RPMI7951 (cell line): ENCODE measurements around the gene TBC1D3G. TPM values are rescaled to one million over a fixed set of nuclear protein-coding genes. Genes with fewer than 3 reads are reported as not detected.
"Not testable (repeated sequence)": the region's sequence is repeated elsewhere in the genome, so short reads cannot be mapped to it uniquely, and the experiment has no call there.

Source experiments
- DNase-seq: peaks from one replicate; pipeline ENCODE4 v3.0.0-alpha.2; 2012; ENCODE audit warnings: low read depth
- total RNA-seq: library from RNA; depleted of rRNA; stranded (reverse); fragments of >200 nt; shearing (Covaris generic); gene quantifications from 2 replicates; pipeline ENCODE4 v1.2.3, GENCODE V29; 2014; rRNA removed

Gene TBC1D3G
- total RNA-seq = not detected in 2 replicates

DNA sequence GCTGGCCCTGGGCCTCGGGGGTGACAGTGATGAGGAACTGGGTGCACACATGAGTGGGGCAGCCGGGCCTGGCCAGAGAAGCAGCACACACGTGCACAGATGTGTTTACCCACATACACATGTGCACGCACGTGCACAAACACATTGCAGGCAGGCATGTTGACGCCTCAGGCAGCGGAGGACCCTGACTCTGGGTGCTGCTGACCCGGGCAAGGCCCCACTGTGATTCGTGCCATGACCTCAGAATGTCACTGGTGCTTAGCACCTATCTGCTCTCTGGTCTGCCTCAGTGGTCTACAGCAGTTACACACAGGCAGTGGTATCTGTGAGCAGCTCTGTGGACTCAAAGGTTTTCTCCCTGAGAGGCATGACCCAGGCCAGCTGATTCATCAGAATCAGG lies at the start of gene TBC1D3G:
TBC1D3G (plus strand) TSS at position 301 of the 400 bp plus-strand sequence. CDS start 1,528 bp downstream, outside the sequence.
- not testable (repeated sequence) for DNase-seq

DNA sequence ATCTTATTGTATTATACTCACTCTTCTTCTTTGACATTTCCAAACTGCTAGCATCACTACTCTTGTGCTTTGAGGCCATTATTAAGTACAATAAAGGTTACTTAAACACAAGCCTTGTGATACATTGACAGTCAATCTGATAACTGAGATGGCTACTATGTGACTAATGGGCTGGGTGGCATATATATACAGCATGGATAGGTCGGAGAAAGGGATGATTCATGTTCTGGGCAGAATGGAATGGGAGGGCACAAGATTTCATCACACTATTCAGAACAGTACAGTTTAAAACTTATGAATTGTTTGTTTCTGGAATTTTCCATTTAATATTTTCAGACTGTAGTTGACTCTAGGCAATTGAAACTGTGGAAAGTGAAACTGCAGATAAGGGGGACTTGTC lies 40.4 kb upstream of the TBC1D3G start:
- not testable (repeated sequence) for DNase-seq

DNA sequence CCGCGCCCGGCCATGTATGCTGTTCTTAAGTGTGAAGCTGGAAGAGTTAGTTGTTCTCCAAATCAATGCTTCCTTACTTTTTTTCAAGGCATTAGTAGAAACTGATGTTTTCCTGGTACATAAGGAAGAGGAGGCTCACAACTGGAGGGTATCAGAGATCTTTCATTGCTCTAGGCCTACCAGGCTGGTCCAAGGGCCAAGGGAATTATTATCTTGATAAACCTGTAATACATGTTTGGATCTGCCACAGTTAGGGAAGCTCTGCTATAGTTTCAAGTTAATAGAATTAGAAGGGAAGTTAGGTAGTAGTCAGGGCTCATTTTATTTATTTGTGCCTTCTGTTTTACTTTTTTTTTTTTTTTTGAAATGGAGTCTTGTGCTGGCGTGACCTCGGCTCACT lies 39.5 kb upstream of the TBC1D3G start:
- DNase-seq = not testable (repeated sequence)

DNA sequence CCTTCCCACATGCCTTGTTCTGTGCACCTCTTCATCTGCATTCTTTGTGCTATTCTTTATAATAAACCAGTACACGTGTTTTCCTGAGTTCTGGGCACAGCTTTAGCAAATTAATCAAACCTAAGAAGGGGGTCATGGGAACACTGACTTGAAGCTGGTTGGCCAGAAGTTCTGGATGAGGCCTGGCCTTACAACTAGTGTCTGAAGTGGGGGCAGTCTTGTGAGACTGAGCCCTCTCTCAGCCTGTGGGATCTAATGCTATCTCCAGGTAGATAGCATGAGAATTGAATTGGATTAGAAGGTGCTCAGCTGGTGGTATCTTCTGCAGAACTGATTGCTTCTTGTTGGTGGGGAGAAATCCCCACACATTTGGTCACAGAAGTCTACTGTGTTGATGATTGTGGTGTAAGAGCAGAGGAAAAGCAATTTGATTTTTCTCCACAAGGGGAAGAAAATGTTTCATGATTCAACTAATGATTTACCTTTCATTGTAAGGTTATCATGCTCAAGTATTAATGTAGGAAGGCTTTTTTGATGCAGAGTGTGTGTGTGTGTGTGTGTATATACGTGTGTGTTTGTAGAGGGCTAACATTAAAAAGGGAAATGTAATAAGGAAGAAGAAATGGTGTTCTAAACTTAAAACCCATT lies 33.6 kb upstream of the TBC1D3G start:
- not testable (repeated sequence) for DNase-seq

- DNase-seq = not testable (repeated sequence)
Observed at GRCh38 chr17:36295161-36295560, 28.5 kb upstream of the TBC1D3G start.

GRCh38 chr17:36315736-36316135 lies 7.9 kb upstream of the TBC1D3G start:
- DNase-seq = not testable (repeated sequence)

DNA sequence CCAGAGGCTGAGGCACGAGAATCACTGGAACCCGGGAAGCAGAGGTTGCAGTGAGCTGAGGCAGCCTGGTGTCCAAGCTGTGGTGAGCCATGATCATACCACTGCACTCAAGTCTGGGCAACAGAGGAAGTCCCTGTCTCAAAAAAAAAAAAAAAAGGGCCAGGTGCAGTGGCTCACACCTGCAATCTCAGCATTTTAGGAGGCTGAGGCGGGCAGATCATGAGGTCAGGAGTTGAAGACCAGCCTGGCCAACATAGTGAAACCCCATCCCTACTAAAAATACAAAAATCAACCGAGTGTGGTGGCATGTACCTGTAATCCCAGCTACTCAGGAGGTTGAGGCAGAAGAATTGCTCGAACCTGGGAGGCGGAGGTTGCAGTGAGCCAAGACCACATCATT lies 38.8 kb downstream of the TBC1D3G start:
- not testable (repeated sequence) for DNase-seq

GRCh38 chr17:36375938-36376337 lies 52.3 kb downstream of the TBC1D3G start:
- not testable (repeated sequence) for DNase-seq

Other genes starting within 250 kb of the TBC1D3G start
- 0.96 TPM in 1 of 2 replicates, not detected in the other for gene CCL3, start 233.7 kb upstream of the TBC1D3G start, total RNA-seq
- gene CCL4, start 220.1 kb upstream of the TBC1D3G start, total RNA-seq = not detected in 2 replicates
- gene TBC1D3B, start 147.2 kb upstream of the TBC1D3G start, total RNA-seq = 1.1 TPM in 1 of 2 replicates, not detected in the other
- 0.60 TPM in 1 of 2 replicates, not detected in the other for gene CCL3L1, start 127.1 kb upstream of the TBC1D3G start, total RNA-seq
- gene CCL4L2, start 112.8 kb upstream of the TBC1D3G start, total RNA-seq = not detected in 2 replicates
- 0.29 TPM in 1 of 2 replicates, not detected in the other for gene TBC1D3I, start 59.3 kb upstream of the TBC1D3G start, total RNA-seq
- gene TBC1D3H, start 64.6 kb downstream of the TBC1D3G start, total RNA-seq = not detected in 2 replicates
- gene ZNHIT3, start 162.8 kb downstream of the TBC1D3G start, total RNA-seq = 35.0 and 41.0 TPM in 2 replicates
- gene MYO19, start 211.0 kb downstream of the TBC1D3G start, total RNA-seq = 28.8 and 39.7 TPM in 2 replicates
- gene PIGW, start 211.1 kb downstream of the TBC1D3G start, total RNA-seq = 8.4 and 8.5 TPM in 2 replicates
- gene GGNBP2, start 221.0 kb downstream of the TBC1D3G start, total RNA-seq = 29.0 and 38.9 TPM in 2 replicates